Measurements from ENCODE around the gene GPR153.

The GPR153 gene

GRCh38 chr1:6235296-6235677 is 25.6 kb downstream of the GPR153 start:
- Histone ChIP-seq H3K27me3 (replicated peaks) (peaks cover 4% of the 10 kb centered on the region), H3K36me3 (replicated peaks) (peaks cover 16% of the 10 kb centered on the region), H3K27ac (no peak overlapping the region), H3K4me3 (ENCODE audit: low read depth, low read length) (peak overlapping the region; percentile 82)
- no peak for DNase-seq
- in situ Hi-C loops (cut with HindIII; ENCODE audit: low pct_ligation_motif_present, low sequenced_read_pairs): no loop called here
- no peak for TF ChIP-seq CTCF (IDR thresholded peaks at IDR 0.05; ENCODE audit: low read depth, low read length, missing control alignments)

DNA sequence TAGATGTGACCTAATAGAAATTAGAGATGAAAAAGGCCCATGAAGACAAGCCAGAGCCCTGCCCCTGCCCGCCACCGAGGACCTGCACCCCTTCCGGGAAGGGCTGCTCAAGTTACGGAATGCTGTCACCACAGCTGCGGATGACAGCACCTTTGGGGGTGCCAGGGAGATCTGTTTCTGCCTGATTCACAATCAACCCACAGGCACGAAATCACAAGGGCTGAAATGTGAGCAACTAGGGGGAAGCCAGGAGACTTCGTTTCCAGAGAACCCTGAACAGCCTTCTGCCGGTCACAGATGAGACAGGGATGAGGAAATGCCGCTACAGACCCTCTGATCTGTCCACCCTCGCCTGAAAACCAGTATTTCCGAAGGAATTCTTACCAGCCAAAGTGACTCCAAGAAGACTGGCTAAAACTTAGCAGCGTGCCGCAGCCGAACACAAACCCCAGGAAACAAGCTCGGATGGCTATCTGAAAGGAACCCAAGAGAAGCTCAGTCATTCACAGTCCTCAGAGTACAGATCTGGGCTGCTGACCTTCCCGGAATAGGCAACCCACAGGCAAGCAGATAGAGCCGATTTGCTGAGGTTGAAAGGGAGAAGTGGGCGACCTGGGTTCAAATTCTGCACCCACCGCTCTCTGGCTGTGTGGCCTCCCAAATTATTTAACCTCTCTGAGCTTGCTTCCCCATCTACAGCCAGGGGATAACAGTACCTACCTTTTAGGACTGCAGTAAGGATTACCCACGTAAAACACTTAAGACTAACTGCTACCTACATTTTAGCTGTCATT is 26.2 kb downstream of the GPR153 start:
- Histone ChIP-seq H3K27me3 (replicated peaks) (no peaks in the 10 kb centered on the region), H3K36me3 (replicated peaks) (peaks cover 16% of the 10 kb centered on the region), H3K4me3 (ENCODE audit: low read depth, low read length) (peak overlapping the region; percentile 82), H3K27ac (no peak overlapping the region)
- in situ Hi-C loops (cut with HindIII; ENCODE audit: low pct_ligation_motif_present, low sequenced_read_pairs): no loop called here
- no peak for DNase-seq
- no peak for TF ChIP-seq CTCF (IDR thresholded peaks at IDR 0.05; ENCODE audit: low read depth, low read length, missing control alignments)

DNA sequence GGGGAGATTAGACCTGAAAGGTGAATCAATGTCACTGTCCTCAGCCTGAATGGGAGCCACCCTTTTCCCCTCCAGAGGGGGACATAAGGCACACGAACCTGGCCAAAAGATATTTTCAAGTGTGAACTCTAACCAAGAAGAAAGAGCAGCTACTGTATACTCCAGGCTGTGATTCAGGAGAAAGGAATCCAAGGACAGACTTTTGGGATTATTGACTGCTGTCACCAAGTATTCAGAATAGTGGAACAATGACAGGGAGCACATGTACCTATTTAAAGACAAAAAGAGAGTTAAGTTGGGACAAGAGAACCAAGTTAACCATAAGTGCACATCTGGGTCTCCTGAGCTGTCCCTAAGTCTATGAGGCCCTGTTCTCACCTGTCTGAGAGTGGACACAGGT is 27.5 kb downstream of the GPR153 start:
- no peak for DNase-seq
- H3K36me3 ChIP-seq (replicated peaks): peaks cover 16% of the 10 kb centered on the region
- no peak overlapping the region for H3K27ac ChIP-seq
- no peak for TF ChIP-seq CTCF (IDR thresholded peaks at IDR 0.05; ENCODE audit: low read depth, low read length, missing control alignments)
- H3K27me3 ChIP-seq (replicated peaks): no peaks in the 10 kb centered on the region
- in situ Hi-C loops (cut with HindIII; ENCODE audit: low pct_ligation_motif_present, low sequenced_read_pairs): no loop called here
- H3K4me3 ChIP-seq (ENCODE audit: low read depth, low read length): no peak overlapping the region

GRCh38 chr1:6225651-6226050 is 35.2 kb downstream of the GPR153 start:
- Histone ChIP-seq H3K4me3 (ENCODE audit: low read depth, low read length) (no peak overlapping the region), H3K27me3 (replicated peaks) (no peaks in the 10 kb centered on the region), H3K36me3 (replicated peaks) (peaks cover 21% of the 10 kb centered on the region), H3K27ac (no peak overlapping the region)
- TF ChIP-seq CTCF (IDR thresholded peaks at IDR 0.05; ENCODE audit: low read depth, low read length, missing control alignments): no peak
- no peak for DNase-seq
- in situ Hi-C loops (cut with HindIII; ENCODE audit: low pct_ligation_motif_present, low sequenced_read_pairs): no loop called here

DNA sequence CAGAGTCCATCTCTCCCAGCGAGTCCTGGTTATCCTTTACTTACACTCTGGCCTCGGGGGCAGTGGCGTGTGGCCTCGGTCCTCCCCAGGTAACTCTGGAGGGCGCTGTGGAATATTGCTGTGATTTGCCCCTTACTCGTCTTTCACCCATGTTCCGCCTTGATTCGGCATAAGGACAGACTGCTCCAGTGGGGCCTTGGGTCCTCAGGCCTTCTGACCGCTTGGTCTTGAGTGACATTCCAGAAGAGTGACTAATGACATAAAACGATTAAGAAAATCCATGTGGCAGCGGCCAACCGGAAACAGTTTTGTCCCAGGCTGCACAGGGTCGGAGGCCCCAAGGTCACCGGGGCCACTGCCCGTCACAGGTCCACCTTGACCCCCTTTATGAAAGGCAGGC is 36.2 kb downstream of the GPR153 start:
- no peak for TF ChIP-seq CTCF (IDR thresholded peaks at IDR 0.05; ENCODE audit: low read depth, low read length, missing control alignments)

GRCh38 chr1:6223617-6224016 is 37.3 kb downstream of the GPR153 start:
- no peak for DNase-seq
- no peak for TF ChIP-seq CTCF (IDR thresholded peaks at IDR 0.05; ENCODE audit: low read depth, low read length, missing control alignments)
- in situ Hi-C loops (cut with HindIII; ENCODE audit: low pct_ligation_motif_present, low sequenced_read_pairs): no loop called here
- H3K36me3 ChIP-seq (replicated peaks): peaks cover 21% of the 10 kb centered on the region
- H3K27me3 ChIP-seq (replicated peaks): no peaks in the 10 kb centered on the region
- H3K4me3 ChIP-seq (ENCODE audit: low read depth, low read length): no peak overlapping the region
- no peak overlapping the region for H3K27ac ChIP-seq

More for the DNA sequence above, 36.2 kb downstream of the GPR153 start:
- H3K27ac ChIP-seq: no peak overlapping the region
- H3K27me3 ChIP-seq (replicated peaks): no peaks in the 10 kb centered on the region
- peaks cover 21% of the 10 kb centered on the region for H3K36me3 ChIP-seq (replicated peaks)
- DNase-seq: no peak
- in situ Hi-C loops (cut with HindIII; ENCODE audit: low pct_ligation_motif_present, low sequenced_read_pairs): no loop called here
- H3K4me3 ChIP-seq (ENCODE audit: low read depth, low read length): no peak overlapping the region

Measured in brain microvascular endothelial cell (primary cell).